CD8-positive, alpha-beta memory T cell (primary cell): ENCODE measurements around the gene TRIM47. TPM values are rescaled to one million over a fixed set of nuclear protein-coding genes. Genes with fewer than 3 reads are reported as not detected.
A peak's percentile ranks its signal among the peaks of the same experiment; 100 is the strongest.

Experiments
- CTCF ChIA-PET: fragments of 350-600 bp; sonication (Branson Sonifier 250); formaldehyde crosslinking; loops from one replicate; lab custom pipeline; 2021; ENCODE audit warnings: antibody characterized with exemption; lab: Charles Lee
- POLR2A ChIA-PET: fragments of 350-600 bp; sonication (Branson Sonifier 250); formaldehyde crosslinking; loops from one replicate; lab custom pipeline; 2021; ENCODE audit warnings: antibody characterized with exemption; lab: Charles Lee
- DNase-seq, 5 donors: peaks; one replicate each; pipeline versions ENCODE4 v3.0.0 to v3.0.0-alpha.2; 2020 to 2022; ENCODE audit warnings: mixed read lengths in 1 of 5
- H3K27ac ChIP-seq: one replicate; pipeline ENCODE4 v1.7.0; 2013; ENCODE audit warnings: low read depth, mild to moderate bottlenecking, low read length, moderate library complexity
- H3K27me3 ChIP-seq: 2 replicates; pipeline ENCODE4 v1.7.0; 2013; ENCODE audit warnings: low read length, mild to moderate bottlenecking; ENCODE audit not compliant: insufficient read depth, poor library complexity, severe bottlenecking
- H3K36me3 ChIP-seq: 2 replicates; pipeline ENCODE4 v1.7.0; 2013; ENCODE audit warnings: mild to moderate bottlenecking, low read length, moderate library complexity; ENCODE audit not compliant: insufficient read depth
- H3K4me1 ChIP-seq: 2 replicates; pipeline ENCODE4 v1.7.0; 2013; ENCODE audit warnings: mild to moderate bottlenecking, low read length, moderate library complexity; ENCODE audit not compliant: insufficient read depth
- H3K4me3 ChIP-seq: 2 replicates; pipeline ENCODE4 v1.7.0; 2013; ENCODE audit warnings: mild to moderate bottlenecking, low read length
- H3K9me3 ChIP-seq: 2 replicates; pipeline ENCODE4 v1.7.0; 2013; ENCODE audit warnings: mild to moderate bottlenecking, low read length
- H3K27ac Mint-ChIP-seq, 8 donors: one replicate each; pipeline ENCODE4 v1.8.0; 2020 to 2021; ENCODE audit warnings: mixed read lengths in 8 of 8, mild to moderate bottlenecking in 6 of 8, inconsistent platforms in 3 of 8, moderate library complexity in 3 of 8
- H3K27me3 Mint-ChIP-seq, 2 donors: one replicate each; pipeline ENCODE4 v1.8.0; 2020 to 2021; ENCODE audit warnings: mixed read lengths in 2 of 2, mild to moderate bottlenecking in 1 of 2, moderate library complexity in 1 of 2
- H3K36me3 Mint-ChIP-seq, 3 donors: one replicate each; pipeline ENCODE4 v1.8.0; 2020 to 2021; ENCODE audit warnings: mixed read lengths in 3 of 3, inconsistent platforms in 1 of 3, mild to moderate bottlenecking in 1 of 3
- H3K4me1 Mint-ChIP-seq, 3 donors: one replicate each; pipeline ENCODE4 v1.8.0; 2020 to 2021; ENCODE audit warnings: mixed read lengths in 3 of 3, inconsistent platforms in 1 of 3, mild to moderate bottlenecking in 1 of 3
- H3K4me3 Mint-ChIP-seq, 7 donors: one replicate each; pipeline ENCODE4 v1.8.0; 2020 to 2021; ENCODE audit warnings: mixed read lengths in 7 of 7, mild to moderate bottlenecking in 6 of 7, moderate library complexity in 4 of 7, inconsistent platforms in 2 of 7
- H3K9me3 Mint-ChIP-seq, 5 donors: one replicate each; pipeline ENCODE4 v1.8.0; 2020 to 2022; ENCODE audit warnings: mixed read lengths in 5 of 5, mild to moderate bottlenecking in 3 of 5, moderate library complexity in 2 of 5, inconsistent platforms in 1 of 5
- polyA plus RNA-seq: library from polyadenylated mRNA; unstranded; fragments of 300-500 nt; fragmentation: Illumina TruSeq; gene quantifications from one replicate; pipeline ENCODE4 v1.2.3, GENCODE V29; 2021
- total RNA-seq, 2 experiments: library from RNA; stranded (reverse); gene quantifications; one replicate each; pipeline ENCODE4 v1.2.3, GENCODE V29; 2021

Gene TRIM47
- total and polyA plus RNA-seq, 3 experiments from 2014 or later, result 12.6 to 17.6 (median 14.1) TPM

GRCh38 chr17:75914643-75915267 lies 36.4 kb upstream of the TRIM47 start:
- POLR2A ChIA-PET, result no interaction called here
- CTCF ChIA-PET, result no interaction called here
- peaks cover 0 to 32% (median 2%) of the 10 kb centered on the region in 3 donors for H3K36me3 Mint-ChIP-seq
- H3K27ac ChIP-seq, result no peak overlapping the region
- H3K27me3 ChIP-seq, result no peaks in the 10 kb centered on the region
- no peak for DNase-seq
- H3K9me3 Mint-ChIP-seq, result no peaks in the 10 kb centered on the region
- no peaks in the 10 kb centered on the region for H3K4me1 ChIP-seq
- H3K27me3 Mint-ChIP-seq, result no peaks in the 10 kb centered on the region
- H3K4me3 ChIP-seq, result no peak overlapping the region
- no peak overlapping the region for H3K4me3 Mint-ChIP-seq
- H3K36me3 ChIP-seq, result no peaks in the 10 kb centered on the region
- no peaks in the 10 kb centered on the region for H3K9me3 ChIP-seq
- H3K4me1 Mint-ChIP-seq, result peaks cover 4 to 5% (median 4%) of the 10 kb centered on the region in 3 donors
- no peak overlapping the region for H3K27ac Mint-ChIP-seq

- DNase-seq, result no peak
- POLR2A ChIA-PET, result interaction anchor here (0.6 kb wide), 1 partner anchor 14 kb away, joined by 5 read pairs; no protein-coding TSS in a partner anchor
- H3K27ac ChIP-seq, result no peak overlapping the region
- no peaks in the 10 kb centered on the region for H3K36me3 ChIP-seq
- H3K36me3 Mint-ChIP-seq, result peaks cover 0 to 29% (median 2%) of the 10 kb centered on the region in 3 donors
- peaks cover 0 to 2% of the 10 kb centered on the region in 2 donors for H3K27me3 Mint-ChIP-seq
- CTCF ChIA-PET, result no interaction called here
- no peaks in the 10 kb centered on the region for H3K9me3 ChIP-seq
- no peak overlapping the region for H3K4me3 ChIP-seq
- no peaks in the 10 kb centered on the region for H3K9me3 Mint-ChIP-seq
- H3K4me3 Mint-ChIP-seq, result no peak overlapping the region
- no peaks in the 10 kb centered on the region for H3K4me1 ChIP-seq
- no peaks in the 10 kb centered on the region for H3K27me3 ChIP-seq
- H3K27ac Mint-ChIP-seq, result no peak overlapping the region
- H3K4me1 Mint-ChIP-seq, result peaks cover 4 to 5% (median 4%) of the 10 kb centered on the region in 3 donors
Measured at GRCh38 chr17:75913537-75914210, 35.3 kb upstream of the TRIM47 start.

- H3K27ac ChIP-seq, result no peak overlapping the region
Measured at GRCh38 chr17:75910699-75911098, 32.3 kb upstream of the TRIM47 start.

GRCh38 chr17:75909812-75910274 lies 31.5 kb upstream of the TRIM47 start:
- POLR2A ChIA-PET, result no interaction called here
- CTCF ChIA-PET, result interaction anchor here (1.9 to 2.4 kb wide), 2 partner anchors 95 to 98 kb away, joined by 5 read pairs; no protein-coding TSS in a partner anchor
- H3K4me1 Mint-ChIP-seq, result peaks cover 0 to 10% (median 0%) of the 10 kb centered on the region in 3 donors
- no peak overlapping the region for H3K4me3 Mint-ChIP-seq
- no peaks in the 10 kb centered on the region for H3K27me3 ChIP-seq
- no peaks in the 10 kb centered on the region for H3K36me3 ChIP-seq
- no peaks in the 10 kb centered on the region for H3K9me3 Mint-ChIP-seq
- no peak overlapping the region for H3K4me3 ChIP-seq
- H3K27ac ChIP-seq, result no peak overlapping the region
- no peaks in the 10 kb centered on the region for H3K9me3 ChIP-seq
- no peak for DNase-seq
- H3K27me3 Mint-ChIP-seq, result peaks cover 0 to 2% of the 10 kb centered on the region in 2 donors
- peak overlapping the region in 1 of 8 donors; percentile 41 for H3K27ac Mint-ChIP-seq
- H3K4me1 ChIP-seq, result peaks cover 6% of the 10 kb centered on the region
- peaks cover 0 to 22% (median 0%) of the 10 kb centered on the region in 3 donors for H3K36me3 Mint-ChIP-seq

More at GRCh38 chr17:75910699-75911098, 32.3 kb upstream of the TRIM47 start:
- no peaks in the 10 kb centered on the region for H3K36me3 ChIP-seq
- ChIA-PET POLR2A (no interaction called here), CTCF (interaction anchor here (0.8 to 1.9 kb wide), 4 partner anchors 15 to 100 kb away, joined by 3 to 5 read pairs (median 5); no protein-coding TSS in a partner anchor)
- no peaks in the 10 kb centered on the region for H3K9me3 ChIP-seq
- H3K4me3 Mint-ChIP-seq, result no peak overlapping the region
- no peak for DNase-seq
- no peak overlapping the region for H3K4me3 ChIP-seq
- peaks cover 0 to 25% (median 0%) of the 10 kb centered on the region in 3 donors for H3K36me3 Mint-ChIP-seq
- H3K9me3 Mint-ChIP-seq, result no peaks in the 10 kb centered on the region
- peaks cover 5% of the 10 kb centered on the region for H3K4me1 ChIP-seq
- peaks cover 0 to 2% of the 10 kb centered on the region in 2 donors for H3K27me3 Mint-ChIP-seq
- no peaks in the 10 kb centered on the region for H3K27me3 ChIP-seq
- H3K4me1 Mint-ChIP-seq, result peaks cover 0 to 7% (median 0%) of the 10 kb centered on the region in 3 donors
- peak overlapping the region in 1 of 8 donors; percentile 46 for H3K27ac Mint-ChIP-seq

GRCh38 chr17:75909051-75909811 lies 30.9 kb upstream of the TRIM47 start:
- Histone ChIP-seq H3K9me3 (no peaks in the 10 kb centered on the region), H3K4me3 (no peak overlapping the region), H3K27me3 (no peaks in the 10 kb centered on the region), H3K27ac (no peak overlapping the region), H3K36me3 (no peaks in the 10 kb centered on the region), H3K4me1 (peaks cover 7% of the 10 kb centered on the region)
- Mint-ChIP-seq H3K36me3 (peaks cover 0 to 18% (median 0%) of the 10 kb centered on the region in 3 donors), H3K4me3 (no peak overlapping the region), H3K27ac (peak overlapping the region in 4 of 8 donors; percentile 31 to 60 (median 46)), H3K27me3 (peaks cover 0 to 2% of the 10 kb centered on the region in 2 donors), H3K4me1 (peaks cover 0 to 10% (median under 1%) of the 10 kb centered on the region in 3 donors), H3K9me3 (no peaks in the 10 kb centered on the region)
- POLR2A ChIA-PET, result no interaction called here
- no peak for DNase-seq
- CTCF ChIA-PET, result interaction anchor here (0.6 to 2.4 kb wide), 4 partner anchors 45 to 98 kb away, joined by 3 to 5 read pairs (median 4); no protein-coding TSS in a partner anchor

- no peak for DNase-seq
- CTCF ChIA-PET, result interaction anchor here (0.6 to 2.4 kb wide), 3 partner anchors 46 to 97 kb away, joined by 3 to 5 read pairs (median 4); no protein-coding TSS in a partner anchor
Measured at GRCh38 chr17:75908201-75908600, 29.8 kb upstream of the TRIM47 start.

GRCh38 chr17:75906143-75906884 lies 27.9 kb upstream of the TRIM47 start:
- Histone ChIP-seq H3K27ac (no peak overlapping the region), H3K9me3 (no peaks in the 10 kb centered on the region), H3K36me3 (peaks cover 8% of the 10 kb centered on the region), H3K4me3 (no peak overlapping the region), H3K4me1 (peaks cover 13% of the 10 kb centered on the region), H3K27me3 (no peaks in the 10 kb centered on the region)
- peaks cover 3 to 14% (median 5%) of the 10 kb centered on the region in 3 donors for H3K4me1 Mint-ChIP-seq
- H3K27ac Mint-ChIP-seq, result peak overlapping the region in 6 of 8 donors; percentile 31 to 92 (median 67)
- CTCF ChIA-PET, result interaction anchor here (0.9 to 4.6 kb wide), 12 partner anchors 13 to 158 kb away, joined by 3 to 28 read pairs (median 8); partner anchors contain the start of gene WBP2
- H3K36me3 Mint-ChIP-seq, result peaks cover 0 to 19% (median 0%) of the 10 kb centered on the region in 3 donors
- no peaks in the 10 kb centered on the region for H3K9me3 Mint-ChIP-seq
- peaks cover 0 to 2% of the 10 kb centered on the region in 2 donors for H3K27me3 Mint-ChIP-seq
- no peak for DNase-seq
- peak overlapping the region; percentile 32 to 60 (median 44) for H3K4me3 Mint-ChIP-seq
- POLR2A ChIA-PET, result interaction anchor here (0.6 to 1.3 kb wide), 4 partner anchors 11 to 373 kb away, joined by 3 to 10 read pairs (median 4); no protein-coding TSS in a partner anchor

More at GRCh38 chr17:75908201-75908600, 29.8 kb upstream of the TRIM47 start:
- peak overlapping the region in 1 of 8 donors; percentile 57 for H3K27ac Mint-ChIP-seq
- POLR2A ChIA-PET, result no interaction called here
- Histone ChIP-seq H3K27me3 (no peaks in the 10 kb centered on the region), H3K4me1 (peaks cover 13% of the 10 kb centered on the region), H3K36me3 (no peaks in the 10 kb centered on the region), H3K4me3 (no peak overlapping the region), H3K27ac (no peak overlapping the region), H3K9me3 (no peaks in the 10 kb centered on the region)
- no peak overlapping the region for H3K4me3 Mint-ChIP-seq
- H3K27me3 Mint-ChIP-seq, result peaks cover 0 to 2% of the 10 kb centered on the region in 2 donors
- H3K36me3 Mint-ChIP-seq, result peaks cover 0 to 16% (median 0%) of the 10 kb centered on the region in 3 donors
- H3K4me1 Mint-ChIP-seq, result peaks cover 3 to 14% (median 5%) of the 10 kb centered on the region in 3 donors
- no peaks in the 10 kb centered on the region for H3K9me3 Mint-ChIP-seq
